GM12873 (cell line): ENCODE measurements around the gene CYP24A1.

ENCODE experiments used
- CTCF ChIP-seq: IDR thresholded peaks from 2 replicates; pipeline ENCODE4 v1.5.1; 2012; ENCODE audit warnings: low read depth, mild to moderate bottlenecking, moderate library complexity, low read length, control low read depth; ENCODE audit not compliant: insufficient read depth; ENCODE audit errors: missing control alignments

The CYP24A1 gene

GRCh38 chr20:54208548-54209176, 34.9 kb upstream of the CYP24A1 start:
- TF ChIP-seq CTCF: no peak

GRCh38 chr20:54207743-54208547, 34.2 kb upstream of the CYP24A1 start, which contains the start of gene PFDN4:
Gene PFDN4 (plus strand): TSS chr20:54208087. CDS start chr20:54208101, 14 bp downstream.
- peak; percentile 80 for TF ChIP-seq CTCF

GRCh38 chr20:54207053-54207742, 33.4 kb upstream of the CYP24A1 start:
- no peak for TF ChIP-seq CTCF

- no peak for TF ChIP-seq CTCF
These were observed 31.7 kb upstream of the CYP24A1 start for GRCh38 chr20:54205450-54205849.

GRCh38 chr20:54204481-54204880, 30.7 kb upstream of the CYP24A1 start:
- TF ChIP-seq CTCF: no peak

- TF ChIP-seq CTCF: no peak
These were observed 30.3 kb upstream of the CYP24A1 start for GRCh38 chr20:54204063-54204462.

GRCh38 chr20:54203281-54203680, 29.5 kb upstream of the CYP24A1 start:
- no peak for TF ChIP-seq CTCF
